IMR-90 (cell line): ENCODE results near the gene USP47. TPM values are rescaled to one million over a fixed set of nuclear protein-coding genes. Genes with fewer than 3 reads are reported as not detected.
A peak's percentile ranks its signal among the peaks of the same experiment; 100 is the strongest.

Experiments used
- ATAC-seq: fragments of 200-7000 bp; cut with Tn5 transposase; 2 replicates; pipeline ENCODE4 v1.9.1; 2020; ENCODE audit warnings: low read depth, mild to moderate bottlenecking, moderate library complexity
- BruUV-seq: library from RNA; stranded (reverse); fragments of 400-500 nt; replicated peaks from 2 replicates; lab custom pipeline; 2021; lab: Mats Ljungman, UMichigan
- CTCF ChIA-PET: fragments of 300-600 bp; formaldehyde crosslinking; extraction: SDS; loops from one replicate; lab custom pipeline; 2021; ENCODE audit warnings: antibody characterized with exemption; lab: Yijun Ruan, JAX
- POLR2A ChIA-PET: fragments of 300-600 bp; sonication (Branson Sonifier 250); formaldehyde crosslinking; loops from one replicate; lab custom pipeline; 2022; ENCODE audit warnings: antibody characterized with exemption; ENCODE audit not compliant: unreplicated experiment; lab: Charles Lee
- DNase-seq: peaks from one replicate; pipeline ENCODE4 v3.0.0; 2013
- H2AFZ ChIP-seq: replicated peaks from 2 replicates; pipeline ENCODE3; 2013; ENCODE audit warnings: low read length, mild to moderate bottlenecking; ENCODE audit not compliant: poor library complexity
- H2AK5ac ChIP-seq: 2 replicates; pipeline ENCODE4 v1.6.1; 2013; ENCODE audit warnings: low read depth, low read length, inconsistent platforms
- H2AK9ac ChIP-seq: replicated peaks from 2 replicates; pipeline ENCODE3; 2013; ENCODE audit warnings: mild to moderate bottlenecking, low read depth, low read length, moderate library complexity; ENCODE audit not compliant: poor library complexity
- H2BK120ac ChIP-seq: 2 replicates; pipeline ENCODE4 v1.6.1; 2013; ENCODE audit warnings: low read depth, low read length, inconsistent platforms
- H2BK15ac ChIP-seq: 3 replicates; pipeline ENCODE4 v1.6.1; 2013; ENCODE audit warnings: low read depth, low read length, inconsistent platforms
- H2BK20ac ChIP-seq: 2 replicates; pipeline ENCODE4 v1.6.1; 2013; ENCODE audit warnings: low read depth, mild to moderate bottlenecking, inconsistent platforms, low read length, moderate library complexity
- H2BK5ac ChIP-seq: 2 replicates; pipeline ENCODE4 v1.6.1; 2013; ENCODE audit warnings: mild to moderate bottlenecking, low read depth, low read length, inconsistent platforms; ENCODE audit not compliant: poor library complexity, severe bottlenecking
- H3K14ac ChIP-seq: replicated peaks from 2 replicates; pipeline ENCODE4 v1.6.1; 2013; ENCODE audit warnings: low read depth, low read length, inconsistent platforms
- H3K18ac ChIP-seq: 2 replicates; pipeline ENCODE4 v1.6.1; 2013; ENCODE audit warnings: low read depth, low read length, control low read depth
- H3K23ac ChIP-seq: 2 replicates; pipeline ENCODE4 v1.6.1; 2013; ENCODE audit warnings: low read depth, low read length, inconsistent platforms
- H3K27ac ChIP-seq: 2 replicates; pipeline ENCODE4 v1.5.1; 2013; ENCODE audit warnings: mild to moderate bottlenecking, control low read depth, low read length; ENCODE audit not compliant: insufficient read depth
- H3K27me3 ChIP-seq: 2 replicates; pipeline ENCODE4 v1.6.1; 2013; ENCODE audit warnings: low read length; ENCODE audit not compliant: control insufficient read depth, insufficient read depth
- H3K36me3 ChIP-seq: 2 replicates; pipeline ENCODE4 v1.6.1; 2013; ENCODE audit warnings: low read length, mixed read lengths; ENCODE audit not compliant: control insufficient read depth, insufficient read depth
- H3K4ac ChIP-seq: 2 replicates; pipeline ENCODE4 v1.6.1; 2013; ENCODE audit warnings: low read depth, low read length, inconsistent platforms
- H3K4me1 ChIP-seq: 2 replicates; pipeline ENCODE4 v1.6.1; 2013; ENCODE audit warnings: low read length, mixed read lengths; ENCODE audit not compliant: control insufficient read depth, insufficient read depth
- H3K4me2 ChIP-seq: 2 replicates; pipeline ENCODE4 v1.6.1; 2013; ENCODE audit warnings: low read depth, mild to moderate bottlenecking, control low read depth, low read length, moderate library complexity
- H3K4me3 ChIP-seq: 2 replicates; pipeline ENCODE4 v1.5.1; 2013; ENCODE audit warnings: low read depth, mild to moderate bottlenecking, control low read depth, low read length, moderate library complexity; ENCODE audit not compliant: insufficient read depth
- H3K56ac ChIP-seq: 2 replicates; pipeline ENCODE4 v1.6.1; 2013; ENCODE audit warnings: low read length, inconsistent platforms; ENCODE audit not compliant: insufficient read depth; ENCODE audit errors: extremely low read depth
- H3K79me1 ChIP-seq, 2 experiments: 2 replicates each; pipeline ENCODE4 v1.6.1; 2013; ENCODE audit warnings: low read length in 2 of 2, inconsistent platforms in 1 of 2, low read depth in 1 of 2
- H3K9ac ChIP-seq: 2 replicates; pipeline ENCODE4 v1.6.1; 2013; ENCODE audit warnings: low read depth, low read length, control low read depth
- H3K9me1 ChIP-seq: 2 replicates; pipeline ENCODE4 v1.6.1; 2013; ENCODE audit warnings: low read length, inconsistent platforms; ENCODE audit not compliant: insufficient read depth
- H3K9me3 ChIP-seq: 2 replicates; pipeline ENCODE4 v1.6.1; 2013; ENCODE audit warnings: low read length; ENCODE audit not compliant: control insufficient read depth, insufficient read depth
- H4K20me1 ChIP-seq: 2 replicates; pipeline ENCODE4 v1.6.1; 2013; ENCODE audit warnings: low read length, inconsistent platforms; ENCODE audit not compliant: insufficient read depth
- H4K5ac ChIP-seq: 2 replicates; pipeline ENCODE4 v1.6.1; 2013; ENCODE audit warnings: mild to moderate bottlenecking, low read depth, low read length, control low read depth
- H4K8ac ChIP-seq, 2 experiments: 2 replicates each; pipeline ENCODE4 v1.6.1; 2013; ENCODE audit warnings: low read depth in 2 of 2, low read length in 2 of 2, control low read depth in 1 of 2, inconsistent platforms in 1 of 2
- H4K91ac ChIP-seq: 2 replicates; pipeline ENCODE4 v1.6.1; 2013; ENCODE audit warnings: low read depth, low read length, inconsistent platforms; ENCODE audit not compliant: insufficient read depth
- BHLHE40 ChIP-seq: fragments of 150-350 bp; IDR thresholded peaks from 2 replicates; pipeline ENCODE4 v1.6.1; 2016; ENCODE audit warnings: mild to moderate bottlenecking, low read depth, low read length
- CEBPB ChIP-seq: IDR thresholded peaks from 2 replicates; pipeline ENCODE4 v1.6.1; 2012; ENCODE audit warnings: low read depth, low read length, improper control_type of control experiment
- CHD1 ChIP-seq: IDR thresholded peaks from 2 replicates; pipeline ENCODE4 v1.6.1; 2012; ENCODE audit warnings: low read depth, low read length, improper control_type of control experiment
- FOS ChIP-seq: fragments of 150-350 bp; IDR thresholded peaks from 2 replicates; pipeline ENCODE4 v1.6.1; 2016; ENCODE audit warnings: low read depth, low read length
- MAZ ChIP-seq: IDR thresholded peaks from 2 replicates; pipeline ENCODE4 v1.6.1; 2012; ENCODE audit warnings: low read depth, mild to moderate bottlenecking, low read length, improper control_type of control experiment, moderate library complexity, borderline replicate concordance
- MXI1 ChIP-seq: IDR thresholded peaks from 2 replicates; pipeline ENCODE4 v1.6.1; 2012; ENCODE audit warnings: low read depth, mild to moderate bottlenecking, low read length, moderate library complexity, borderline replicate concordance
- NFE2L2 ChIP-seq: fragments of 150-350 bp; IDR thresholded peaks from 2 replicates; pipeline ENCODE4 v1.6.1; 2016; ENCODE audit warnings: low read depth, mild to moderate bottlenecking, low read length
- POLR2A ChIP-seq: IDR thresholded peaks from 2 replicates; pipeline ENCODE4 v1.6.1; 2012; ENCODE audit warnings: mild to moderate bottlenecking, low read depth, low read length
- RAD21 ChIP-seq: IDR thresholded peaks from 2 replicates; pipeline ENCODE4 v1.6.1; 2012; ENCODE audit warnings: low read length, improper control_type of control experiment
- RCOR1 ChIP-seq: IDR thresholded peaks from 2 replicates; pipeline ENCODE4 v1.6.1; 2012; ENCODE audit warnings: mild to moderate bottlenecking, low read length, improper control_type of control experiment; ENCODE audit not compliant: insufficient replicate concordance
- RFX5 ChIP-seq: IDR thresholded peaks from 2 replicates; pipeline ENCODE4 v1.8.0; 2012; ENCODE audit warnings: low read depth, mild to moderate bottlenecking, low read length, moderate library complexity
- WGBS, 2 experiments: methylation state at CpG; one replicate each; pipeline versions ENCODE4 v1.1.5 to v1.1.7; 2013; ENCODE audit warnings: missing lambda C conversion rate in 2 of 2; ENCODE audit not compliant: insufficient read length in 1 of 2; ENCODE audit errors: extremely low coverage in 2 of 2; 5-methylcytosine and 5-hydroxymethylcytosine counted together
- dilution Hi-C: fragments of 300-500 bp; cut with HindIII; formaldehyde crosslinking; loops from one replicate; pipeline ENCODE4 v1.14.3; 2018; ENCODE audit warnings: low sequenced_read_pairs; ENCODE audit not compliant: unreplicated experiment
- in situ Hi-C: fragments of 300-500 bp; cut with MboI; formaldehyde crosslinking; loops from 3 replicates; pipeline ENCODE4 v1.14.3; 2019; ENCODE audit warnings: low sequenced_read_pairs, inconsistent platforms, mixed read lengths
- intact Hi-C: fragments of 100-400 bp; cut with micrococcal nuclease; formaldehyde crosslinking; loops from 2 replicates; pipeline ENCODE4 v1.10.0; 2022
- polyA plus RNA-seq, 3 experiments: library from polyadenylated mRNA; depleted of rRNA; stranded (reverse); fragments of >200 nt; gene quantifications; 2 replicates each; pipeline ENCODE4 v1.2.3, GENCODE V29; 2012; ENCODE audit warnings: low replicate concordance in 1 of 3
- total RNA-seq: library from RNA; depleted of rRNA; stranded (reverse); fragments of >200 nt; gene quantifications from 2 replicates; pipeline ENCODE4 v1.2.3, GENCODE V29; 2012
- TF ChIP-seq, protein P1 (sequence below): conservative IDR thresholded peaks from 2 replicates; pipeline ENCODE4 v1.5.1; 2012; ENCODE audit warnings: mild to moderate bottlenecking, low read depth, low read length, improper control_type of control experiment
- TF ChIP-seq, protein P2 (sequence below): fragments of 150-350 bp; IDR thresholded peaks from 2 replicates; pipeline ENCODE4 v1.6.1; 2017; ENCODE audit warnings: mild to moderate bottlenecking, antibody characterized with exemption, low read length, low read depth
- TF ChIP-seq, protein P3 (sequence below): fragments of 150-350 bp; IDR thresholded peaks from 2 replicates; pipeline ENCODE4 v1.6.1; 2016; ENCODE audit warnings: low read depth, mild to moderate bottlenecking, low read length, moderate library complexity, borderline replicate concordance

USP47 gene
- total and polyA plus RNA-seq, 2 of the 4 experiments (the other 2 are of a cell fraction), result 15.0 to 110 TPM

GRCh38 chr11:11931461-11932055 lies 89.8 kb downstream of the USP47 start (continued):
- 0 out of 2 replicates have a peak, but pooled peaks have one; percentile 5 for TF ChIP-seq CEBPB

DNA sequence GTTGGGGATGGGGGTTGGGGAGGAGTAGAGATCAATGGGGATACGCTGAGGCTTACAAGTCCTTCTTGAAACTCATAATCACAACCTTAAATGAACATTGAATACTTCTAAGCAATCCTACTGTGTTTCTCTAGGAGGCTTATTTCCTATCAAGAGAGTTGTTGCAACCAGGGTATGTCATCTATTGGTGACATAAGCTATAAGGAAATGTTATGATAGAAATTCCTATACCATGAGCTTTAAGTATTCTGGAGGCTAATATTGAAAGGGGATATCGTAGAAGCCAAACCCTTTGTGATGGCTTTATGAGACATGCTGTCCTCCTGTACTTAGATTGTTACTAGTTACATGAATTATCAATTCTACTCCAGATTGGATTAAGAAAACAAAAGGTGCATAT lies 93.8 kb downstream of the USP47 start:
- no peaks in the 10 kb centered on the region for H3K27me3 ChIP-seq
- H2AFZ ChIP-seq, result no peak overlapping the region
- peaks cover 3% of the 10 kb centered on the region for H3K4me1 ChIP-seq
- no peak overlapping the region for H3K23ac ChIP-seq
- dilution Hi-C loops (no loop called here), intact Hi-C loops (no loop called here), in situ Hi-C loops (loop anchor here (10.0 kb wide), 1 partner anchor 109 kb away; no protein-coding TSS in a partner anchor)
- H2BK15ac ChIP-seq, result no peak overlapping the region
- no TSS peak for BruUV-seq
- H3K36me3 ChIP-seq, result peaks cover 11% of the 10 kb centered on the region
- H3K4me3 ChIP-seq, result no peak overlapping the region
- no peak overlapping the region for H3K14ac ChIP-seq
- WGBS, 2 experiments, result no CpG with 5 or more reads among the region's 2 CpGs
- H4K20me1 ChIP-seq, result no peaks in the 10 kb centered on the region
- H3K56ac ChIP-seq, result no peak overlapping the region
- no peak overlapping the region for H2BK5ac ChIP-seq
- ChIA-PET CTCF (interaction anchor here (0.7 to 0.9 kb wide), 2 partner anchors 28 to 108 kb away, joined by 3 read pairs; no protein-coding TSS in a partner anchor), POLR2A (no interaction called here)
- H3K18ac ChIP-seq, result no peak overlapping the region
- no peak overlapping the region for H3K27ac ChIP-seq
- peaks cover 13 to 23% of the 10 kb centered on the region in 2 experiments for H3K79me1 ChIP-seq
- H2AK5ac ChIP-seq, result no peak overlapping the region
- H3K4ac ChIP-seq, result no peak overlapping the region
- no peak overlapping the region for H3K9ac ChIP-seq
- H2AK9ac ChIP-seq, result no peak overlapping the region
- H3K9me1 ChIP-seq, result peaks cover 6% of the 10 kb centered on the region
- H3K9me3 ChIP-seq, result no peaks in the 10 kb centered on the region
- ATAC-seq (no peak), DNase-seq (peak; percentile 24)
- H4K91ac ChIP-seq, result no peak overlapping the region
- no peak overlapping the region for H4K8ac ChIP-seq
- no peak overlapping the region for H2BK20ac ChIP-seq
- H2BK120ac ChIP-seq, result no peak overlapping the region
- no peak overlapping the region for H3K4me2 ChIP-seq
- no peak overlapping the region for H4K5ac ChIP-seq
- TF ChIP-seq, protein P1, sequence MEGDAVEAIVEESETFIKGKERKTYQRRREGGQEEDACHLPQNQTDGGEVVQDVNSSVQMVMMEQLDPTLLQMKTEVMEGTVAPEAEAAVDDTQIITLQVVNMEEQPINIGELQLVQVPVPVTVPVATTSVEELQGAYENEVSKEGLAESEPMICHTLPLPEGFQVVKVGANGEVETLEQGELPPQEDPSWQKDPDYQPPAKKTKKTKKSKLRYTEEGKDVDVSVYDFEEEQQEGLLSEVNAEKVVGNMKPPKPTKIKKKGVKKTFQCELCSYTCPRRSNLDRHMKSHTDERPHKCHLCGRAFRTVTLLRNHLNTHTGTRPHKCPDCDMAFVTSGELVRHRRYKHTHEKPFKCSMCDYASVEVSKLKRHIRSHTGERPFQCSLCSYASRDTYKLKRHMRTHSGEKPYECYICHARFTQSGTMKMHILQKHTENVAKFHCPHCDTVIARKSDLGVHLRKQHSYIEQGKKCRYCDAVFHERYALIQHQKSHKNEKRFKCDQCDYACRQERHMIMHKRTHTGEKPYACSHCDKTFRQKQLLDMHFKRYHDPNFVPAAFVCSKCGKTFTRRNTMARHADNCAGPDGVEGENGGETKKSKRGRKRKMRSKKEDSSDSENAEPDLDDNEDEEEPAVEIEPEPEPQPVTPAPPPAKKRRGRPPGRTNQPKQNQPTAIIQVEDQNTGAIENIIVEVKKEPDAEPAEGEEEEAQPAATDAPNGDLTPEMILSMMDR, result no peak
- TF ChIP-seq, protein P2, sequence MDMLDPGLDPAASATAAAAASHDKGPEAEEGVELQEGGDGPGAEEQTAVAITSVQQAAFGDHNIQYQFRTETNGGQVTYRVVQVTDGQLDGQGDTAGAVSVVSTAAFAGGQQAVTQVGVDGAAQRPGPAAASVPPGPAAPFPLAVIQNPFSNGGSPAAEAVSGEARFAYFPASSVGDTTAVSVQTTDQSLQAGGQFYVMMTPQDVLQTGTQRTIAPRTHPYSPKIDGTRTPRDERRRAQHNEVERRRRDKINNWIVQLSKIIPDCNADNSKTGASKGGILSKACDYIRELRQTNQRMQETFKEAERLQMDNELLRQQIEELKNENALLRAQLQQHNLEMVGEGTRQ, result no peak
- TF ChIP-seq, protein P3, sequence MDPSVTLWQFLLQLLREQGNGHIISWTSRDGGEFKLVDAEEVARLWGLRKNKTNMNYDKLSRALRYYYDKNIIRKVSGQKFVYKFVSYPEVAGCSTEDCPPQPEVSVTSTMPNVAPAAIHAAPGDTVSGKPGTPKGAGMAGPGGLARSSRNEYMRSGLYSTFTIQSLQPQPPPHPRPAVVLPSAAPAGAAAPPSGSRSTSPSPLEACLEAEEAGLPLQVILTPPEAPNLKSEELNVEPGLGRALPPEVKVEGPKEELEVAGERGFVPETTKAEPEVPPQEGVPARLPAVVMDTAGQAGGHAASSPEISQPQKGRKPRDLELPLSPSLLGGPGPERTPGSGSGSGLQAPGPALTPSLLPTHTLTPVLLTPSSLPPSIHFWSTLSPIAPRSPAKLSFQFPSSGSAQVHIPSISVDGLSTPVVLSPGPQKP, result no peak
- TF ChIP-seq BHLHE40, result no peak
- TF ChIP-seq CHD1, result no peak
- no peak for TF ChIP-seq RCOR1
- no peak for TF ChIP-seq NFE2L2
- no peak for TF ChIP-seq POLR2A
- no peak for TF ChIP-seq MXI1
- TF ChIP-seq CEBPB, result no peak
- TF ChIP-seq MAZ, result no peak
- TF ChIP-seq RFX5, result no peak
- TF ChIP-seq RAD21, result no peak
- TF ChIP-seq FOS, result no peak
